GM18867 (cell line): Measurements from ENCODE around the gene FCHO1.

ENCODE experiments used
- ATAC-seq: cut with Tn5 transposase; IDR thresholded peaks from one replicate; pipeline ENCODE4 v1.9.1; 2021; ENCODE audit warnings: mild to moderate bottlenecking, moderate library complexity; ENCODE audit not compliant: unreplicated experiment

FCHO1 gene

GRCh38 chr19:17824339-17824738 lies 73.1 kb downstream of the FCHO1 start:
- ATAC-seq, result no peak

GRCh38 chr19:17826508-17827056 lies 75.3 kb downstream of the FCHO1 start:
- no peak for ATAC-seq

GRCh38 chr19:17829855-17830566 lies 78.7 kb downstream of the FCHO1 start:
- ATAC-seq, result no peak

- no peak for ATAC-seq
Measured at GRCh38 chr19:17830567-17831418, 79.5 kb downstream of the FCHO1 start.

GRCh38 chr19:17831419-17831888 lies 80.2 kb downstream of the FCHO1 start:
- no peak for ATAC-seq

GRCh38 chr19:17832443-17833208 lies 81.3 kb downstream of the FCHO1 start:
- ATAC-seq, result no peak

GRCh38 chr19:17834350-17835181 lies 83.3 kb downstream of the FCHO1 start:
- ATAC-seq, result no peak

GRCh38 chr19:17835182-17836006 lies 84.1 kb downstream of the FCHO1 start:
- no peak for ATAC-seq

- ATAC-seq, result no peak
Measured at GRCh38 chr19:17836530-17836929, 85.3 kb downstream of the FCHO1 start.

GRCh38 chr19:17837972-17838371 lies 86.7 kb downstream of the FCHO1 start:
- ATAC-seq, result no peak
